ENCODE data around the gene BABAM1.

The BABAM1 gene

DNA sequence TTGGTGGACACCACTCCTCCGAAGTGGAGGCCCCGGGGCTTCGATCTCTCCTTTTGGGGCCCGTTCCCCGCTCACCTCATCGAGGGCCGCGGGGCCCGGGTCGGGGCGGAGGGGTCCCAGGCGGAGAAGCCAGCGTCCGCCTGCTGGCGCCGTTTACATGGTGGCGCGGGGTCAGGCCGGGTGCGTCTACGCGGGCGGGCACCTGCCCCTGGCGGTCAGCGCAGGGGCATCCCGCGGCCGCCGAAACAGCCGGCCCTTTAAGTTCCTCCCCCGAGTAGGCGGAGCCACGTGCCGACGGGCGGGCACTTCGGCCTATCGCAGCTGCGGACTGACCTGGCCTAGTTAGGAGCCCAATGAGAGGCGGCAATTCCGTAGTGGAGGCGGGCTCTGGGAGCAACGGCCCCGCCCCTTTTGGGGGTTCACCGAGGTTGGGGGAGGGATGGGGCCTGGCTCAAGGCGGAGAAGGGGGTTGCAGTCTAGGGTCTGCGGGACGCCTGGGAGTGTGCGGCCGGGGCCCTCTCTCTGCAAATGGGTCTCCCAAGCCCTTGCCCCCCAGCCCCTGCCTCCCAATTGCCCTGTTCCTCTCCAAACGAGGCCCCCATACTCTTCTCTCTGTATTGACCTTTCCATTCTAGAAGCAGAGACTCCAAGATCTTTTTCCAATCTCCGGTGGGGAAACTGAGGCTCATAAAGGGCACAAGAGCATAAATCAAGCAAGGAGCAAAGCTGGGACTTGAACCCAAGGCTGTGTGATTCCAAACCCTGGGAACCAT lies 36.1 kb downstream of the BABAM1 start, which contains the start of gene ABHD8:
Gene ABHD8, minus strand, starts transcription at position 259 of the 773 bp plus-strand sequence. CDS start 1,809 bp downstream, outside the sequence.
- peak; percentile 84 to 87 for DNase-seq (ENCODE audit: low read depth in 2 of 2)

DNA sequence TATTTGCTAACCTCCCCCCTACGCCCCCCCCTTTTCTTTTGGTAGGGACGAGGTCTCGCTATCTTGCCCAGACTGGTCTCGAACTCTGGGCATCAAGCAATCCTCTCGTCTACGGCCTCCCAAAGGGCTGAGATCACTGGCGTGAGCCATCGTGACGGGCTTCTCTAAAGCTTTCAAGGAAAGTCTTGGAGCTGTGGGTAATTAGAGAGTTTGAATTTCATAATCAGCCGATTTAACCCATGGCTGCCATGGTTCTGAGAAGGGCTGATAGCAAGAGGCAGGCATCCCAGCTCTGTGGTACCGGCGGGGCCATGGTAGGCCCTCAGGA lies 36.7 kb downstream of the BABAM1 start:
- DNase-seq (ENCODE audit: low read depth in 2 of 2) = no peak

DNA sequence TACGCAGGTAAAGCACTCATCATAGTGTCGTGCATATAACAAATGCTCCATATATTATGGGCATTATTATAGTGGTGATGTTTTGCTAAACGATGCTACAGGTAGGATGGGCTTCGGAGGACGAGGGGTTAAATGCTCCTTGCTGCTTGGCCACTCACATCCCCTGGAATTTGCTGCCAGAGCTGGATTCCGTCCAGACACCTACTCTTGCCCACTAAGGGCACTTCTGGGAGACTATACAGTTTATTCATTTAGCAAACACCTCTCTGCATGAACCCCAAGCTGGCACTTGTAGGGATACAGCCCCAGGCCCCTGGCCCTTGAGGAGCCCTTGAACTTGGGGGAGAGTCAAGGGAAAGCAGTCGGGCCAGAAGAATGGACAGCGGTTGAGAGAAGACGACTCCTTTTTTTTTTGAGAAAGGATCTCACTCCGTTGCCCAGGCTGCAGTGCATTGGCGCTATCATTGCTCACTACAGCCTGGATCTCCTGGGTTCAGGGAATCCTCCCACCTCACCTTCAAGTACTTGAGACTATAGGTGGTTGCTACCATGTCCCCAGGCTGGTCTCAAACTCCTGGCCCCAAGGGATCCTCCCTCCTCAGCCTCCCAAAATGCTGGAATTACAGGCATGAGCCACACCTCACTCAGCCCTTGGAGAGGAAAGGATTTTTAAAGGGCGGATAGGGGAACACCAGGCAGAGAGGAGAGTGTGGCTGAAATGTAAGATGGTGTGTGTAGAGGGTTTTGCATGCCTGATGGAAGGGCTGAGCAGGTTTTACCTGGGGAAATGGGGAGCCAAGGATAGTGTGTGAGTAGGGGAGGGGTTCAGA lies 37.4 kb downstream of the BABAM1 start:
- no peak for DNase-seq (ENCODE audit: low read depth in 2 of 2)

DNA sequence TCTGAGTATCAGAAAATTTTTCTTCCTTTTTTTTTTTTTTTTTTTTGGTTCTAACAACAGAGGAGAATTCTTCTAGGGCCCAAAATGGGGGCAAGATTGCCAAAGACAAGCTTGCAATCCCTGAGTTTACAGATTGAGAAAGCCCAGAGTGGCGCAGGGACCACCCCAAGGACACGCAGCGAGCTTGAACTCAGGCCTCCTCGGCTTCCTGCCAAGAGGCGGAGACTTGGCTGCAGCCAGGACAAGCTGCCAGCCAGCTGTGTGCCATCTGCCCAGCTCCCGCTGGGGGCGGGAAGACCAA lies 37.9 kb downstream of the BABAM1 start:
- DNase-seq (ENCODE audit: low read depth in 2 of 2) = no peak

DNA sequence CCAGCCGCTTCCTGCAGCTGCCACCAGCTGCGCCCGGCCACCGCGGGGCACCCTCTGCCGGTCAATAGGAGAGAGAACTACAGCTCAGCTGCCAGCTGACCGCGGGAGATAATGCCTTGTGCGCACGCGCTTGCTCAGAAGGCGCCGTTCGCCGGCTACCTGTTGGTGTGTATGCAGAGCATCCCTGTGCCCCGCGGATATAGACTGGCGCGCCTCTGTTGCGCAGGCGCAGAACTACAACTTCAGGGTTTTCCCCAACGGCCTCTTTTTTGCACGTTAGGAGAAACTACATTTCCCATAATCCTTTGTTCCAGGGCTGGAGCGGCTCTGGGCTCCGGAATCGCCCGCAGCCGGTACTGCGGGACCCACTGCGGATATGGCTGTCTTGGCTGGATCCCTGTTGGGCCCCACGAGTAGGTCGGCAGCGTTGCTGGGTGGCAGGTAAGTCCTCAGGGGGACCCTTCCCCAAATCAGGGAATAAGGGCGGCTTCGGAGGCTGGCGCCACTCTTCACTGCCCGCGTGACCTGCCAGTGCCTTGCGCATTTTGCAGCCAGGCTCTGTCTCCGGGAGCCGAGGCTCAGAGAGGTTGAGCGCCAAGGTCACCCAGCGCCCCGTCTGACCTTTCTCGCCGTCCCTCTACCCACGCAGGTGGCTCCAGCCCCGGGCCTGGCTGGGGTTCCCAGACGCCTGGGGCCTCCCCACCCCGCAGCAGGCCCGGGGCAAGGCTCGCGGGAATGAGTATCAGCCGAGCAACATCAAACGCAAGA lies 38.5 kb downstream of the BABAM1 start, which contains the start of gene MRPL34:
Gene MRPL34, plus strand, starts transcription at position 356 of the 768 bp plus-strand sequence. Its CDS starts 21 bp downstream, at position 377.
- DNase-seq (ENCODE audit: low read depth in 2 of 2) = peak; percentile 97

DNA sequence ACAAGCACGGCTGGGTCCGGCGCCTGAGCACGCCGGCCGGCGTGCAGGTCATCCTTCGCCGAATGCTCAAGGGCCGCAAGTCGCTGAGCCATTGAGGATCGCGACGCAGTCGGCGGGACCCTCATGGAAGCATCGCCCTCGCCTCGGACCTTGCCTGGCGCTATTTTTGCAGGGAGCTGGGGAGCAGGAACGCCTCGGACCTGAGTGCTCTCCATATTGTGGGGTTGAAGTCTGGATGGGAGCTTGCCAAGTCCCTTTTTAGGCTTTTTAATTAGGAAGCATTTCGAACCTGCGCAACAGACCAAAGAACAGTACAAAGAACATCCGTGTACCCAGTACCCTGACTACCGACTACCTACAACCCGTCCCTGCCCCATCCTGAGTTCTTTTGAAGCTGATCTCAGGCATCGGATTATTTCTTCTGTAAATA lies 39.1 kb downstream of the BABAM1 start:
- no peak for DNase-seq (ENCODE audit: low read depth in 2 of 2)

DNA sequence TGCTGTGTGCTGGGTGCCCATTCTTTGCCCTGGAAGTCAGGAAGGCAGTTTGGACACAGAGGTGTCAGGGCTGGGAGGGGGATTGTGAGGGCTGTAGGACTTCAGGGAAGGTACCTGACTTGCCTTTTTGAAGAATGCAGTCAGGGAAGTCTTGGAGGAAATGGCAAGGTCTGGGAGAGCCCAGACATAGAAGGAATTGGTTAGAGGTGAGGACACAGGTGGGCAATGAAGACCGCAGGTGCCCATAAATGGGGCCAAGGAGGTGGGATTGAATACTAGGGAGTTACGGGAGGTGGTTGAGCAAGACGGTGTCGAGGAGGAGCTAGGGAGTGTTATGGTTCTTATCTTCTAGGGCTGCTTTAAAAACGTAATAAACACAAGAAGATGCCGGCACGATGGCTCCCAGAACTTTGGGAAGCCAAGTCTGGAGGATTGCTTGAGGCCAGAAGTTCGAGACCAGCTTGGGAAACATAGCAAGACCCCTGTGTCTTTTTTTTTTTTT lies 40.7 kb downstream of the BABAM1 start:
- DNase-seq (ENCODE audit: low read depth in 2 of 2) = no peak

DNA sequence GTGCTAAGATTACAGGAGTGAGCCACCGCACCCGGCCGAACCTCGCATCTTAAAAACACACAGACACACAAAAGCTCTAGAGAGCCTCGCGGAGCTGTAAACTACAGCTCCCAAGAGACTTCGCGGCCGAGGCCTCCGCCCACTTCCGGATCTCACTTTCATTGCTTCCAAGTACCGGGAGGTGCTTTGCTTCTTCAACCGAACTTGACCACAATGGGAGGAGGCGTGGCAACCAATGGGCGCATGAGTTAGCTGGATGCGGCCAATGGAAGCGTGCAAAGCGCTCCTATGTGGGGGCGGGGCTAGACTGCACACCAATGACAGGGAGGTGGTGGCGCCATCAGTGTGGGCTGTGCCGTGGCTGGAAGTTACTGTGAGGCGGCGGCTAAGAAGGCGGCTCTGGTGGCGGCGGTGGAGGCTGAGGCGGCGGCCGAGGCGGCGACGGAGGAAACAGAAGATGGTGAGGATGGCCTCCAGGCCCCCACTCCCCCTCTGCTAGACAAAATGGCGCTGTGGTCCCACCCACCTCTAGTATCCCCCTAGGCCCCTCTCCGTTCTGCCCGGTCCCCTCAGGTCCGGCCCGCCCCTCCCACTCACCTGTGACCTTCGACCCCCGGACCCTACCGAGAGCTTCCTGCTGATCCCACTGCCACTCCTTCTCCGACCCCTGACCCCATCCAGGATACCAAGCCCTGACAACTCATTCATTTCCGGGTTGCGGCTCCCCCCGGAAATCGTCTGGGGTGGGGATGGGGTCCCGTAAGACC lies 42.1 kb downstream of the BABAM1 start, which contains the start of gene DDA1:
Gene DDA1, plus strand, starts transcription at position 366 of the 767 bp plus-strand sequence. Its CDS starts 92 bp downstream, at position 458.
- DNase-seq (ENCODE audit: low read depth in 2 of 2) = peak; percentile 100

DNA sequence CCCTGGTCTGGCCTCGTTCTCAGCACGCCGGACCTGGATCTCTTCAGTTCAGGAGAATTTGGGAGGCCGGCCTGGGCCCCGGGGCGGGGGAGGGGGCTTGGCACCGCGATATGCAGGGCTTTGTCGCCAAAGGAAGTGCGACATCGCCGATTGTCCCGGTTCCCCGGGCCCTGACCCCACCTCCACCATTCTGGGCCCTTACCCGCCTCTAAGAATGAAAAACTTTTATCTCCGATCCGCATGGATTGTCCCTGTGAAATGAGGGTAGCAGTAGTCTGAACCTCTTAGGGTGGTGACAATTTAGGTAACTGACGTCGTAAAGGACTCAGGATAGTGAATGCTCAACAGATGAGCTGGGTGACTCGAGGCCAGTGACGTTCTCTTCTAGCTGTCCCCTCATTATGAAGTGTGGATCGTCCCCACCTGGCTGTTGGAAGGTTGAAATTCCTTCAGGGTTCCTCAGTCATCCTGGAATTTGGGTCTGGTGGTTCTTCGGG lies 42.8 kb downstream of the BABAM1 start:
- no peak for DNase-seq (ENCODE audit: low read depth in 2 of 2)

DNA sequence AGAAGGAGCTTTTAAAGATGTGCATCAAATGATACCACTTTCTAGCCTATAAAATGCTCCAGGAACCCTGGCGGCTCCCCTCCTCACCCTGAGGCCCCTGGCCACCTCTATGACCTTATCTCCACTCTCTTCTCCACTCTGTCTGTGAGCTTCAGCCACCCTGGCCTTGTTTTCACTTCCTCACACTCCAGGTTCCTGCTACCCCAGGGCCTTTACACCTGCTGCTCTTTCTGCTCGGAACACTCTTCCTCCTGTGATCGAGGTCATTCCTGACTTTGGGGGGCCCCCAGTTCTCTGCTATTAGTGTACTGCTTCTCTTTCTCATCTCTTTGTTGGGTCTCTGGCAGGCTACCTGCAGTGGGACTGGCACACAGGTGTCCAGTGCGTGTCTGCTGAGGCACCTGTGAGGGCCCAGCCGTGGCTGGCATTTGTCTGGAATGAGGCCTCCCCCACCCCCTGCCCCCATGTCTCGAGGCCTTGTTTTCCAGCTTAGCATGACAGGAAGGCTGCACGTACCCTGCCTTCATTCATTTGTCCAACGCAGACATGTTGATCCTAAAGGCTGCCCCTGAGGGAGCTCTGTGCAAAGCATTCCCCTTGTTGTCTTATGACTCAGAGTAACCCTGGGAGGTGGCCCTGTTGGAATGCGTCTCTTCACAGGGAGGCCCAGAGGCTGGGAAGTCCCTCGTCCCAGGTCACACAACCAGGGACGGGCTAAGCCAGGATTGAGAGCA lies 44.4 kb downstream of the BABAM1 start:
- no peak for DNase-seq (ENCODE audit: low read depth in 2 of 2)

DNA sequence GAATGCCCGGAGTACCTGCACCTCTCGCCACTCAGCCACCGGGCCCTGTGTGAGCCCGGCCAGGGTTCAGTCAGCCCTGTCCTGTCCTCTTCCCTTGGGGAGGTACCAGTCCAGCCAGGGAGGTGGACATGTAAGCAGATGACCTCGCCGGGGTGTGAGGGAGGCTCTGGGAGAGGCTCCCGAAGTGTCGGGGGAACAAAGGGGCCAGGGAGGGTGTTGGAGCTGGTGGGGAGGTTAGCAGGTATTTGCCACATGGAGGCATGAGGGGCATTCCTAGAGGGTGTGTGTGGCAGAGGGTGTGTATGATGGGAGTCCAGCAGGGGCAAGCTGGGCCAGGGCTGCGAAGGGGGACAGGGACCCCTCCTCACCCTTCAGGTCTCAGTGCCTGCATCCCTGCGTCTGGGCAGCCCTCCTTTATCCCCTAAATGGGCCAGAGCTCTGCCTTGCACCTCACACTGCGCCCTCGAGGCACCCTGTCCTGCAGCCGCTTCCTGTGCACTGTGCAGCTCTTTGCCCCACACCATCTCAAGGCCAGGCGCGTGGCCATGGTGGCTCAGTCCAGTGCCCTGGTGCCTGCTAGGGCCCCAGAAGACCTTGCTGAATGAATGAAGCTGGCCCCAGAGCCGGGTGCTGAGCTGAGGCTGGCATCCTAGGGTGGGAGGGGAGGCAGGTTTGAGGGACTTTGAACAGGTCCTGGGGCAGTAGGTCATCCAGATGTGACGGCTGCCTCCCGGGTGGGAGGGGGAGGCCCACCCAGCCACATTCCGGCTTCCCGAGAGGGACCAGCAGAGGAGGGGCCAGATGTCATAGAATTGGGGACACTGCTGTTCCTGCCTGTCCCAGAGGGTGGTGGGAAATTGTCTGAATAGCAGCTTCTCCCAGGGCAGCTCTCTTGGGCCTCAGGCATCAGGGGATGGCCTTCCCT lies 45.2 kb downstream of the BABAM1 start:
- DNase-seq (ENCODE audit: low read depth in 2 of 2) = no peak

DNA sequence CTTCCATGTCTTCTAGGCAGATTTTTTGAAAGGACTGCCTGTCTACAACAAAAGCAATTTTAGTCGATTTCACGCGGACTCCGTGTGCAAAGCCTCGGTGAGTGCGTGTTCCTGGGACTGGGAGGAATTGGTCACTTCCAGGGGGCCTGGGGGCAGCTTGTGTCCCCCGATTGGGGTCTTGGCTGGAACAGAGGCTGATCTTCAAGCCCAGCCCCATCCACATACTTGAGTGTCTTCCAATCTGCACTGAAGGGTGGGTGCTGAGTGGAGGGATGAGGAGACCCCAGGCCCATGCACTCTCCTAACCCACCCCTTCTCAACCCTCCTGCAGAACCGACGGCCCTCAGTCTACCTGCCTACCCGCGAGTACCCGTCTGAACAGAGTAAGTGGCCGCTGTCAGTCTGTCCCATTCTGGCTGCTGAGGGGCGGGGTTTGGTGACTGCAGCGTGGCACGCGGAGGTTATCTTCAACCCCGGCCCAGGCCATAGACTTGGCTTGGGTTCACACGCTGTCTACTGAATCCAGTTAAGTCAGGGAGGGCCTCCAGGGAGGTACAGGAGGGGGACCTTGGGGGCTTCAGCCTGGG lies 46.9 kb downstream of the BABAM1 start:
- no peak for DNase-seq (ENCODE audit: low read depth in 2 of 2)

DNA sequence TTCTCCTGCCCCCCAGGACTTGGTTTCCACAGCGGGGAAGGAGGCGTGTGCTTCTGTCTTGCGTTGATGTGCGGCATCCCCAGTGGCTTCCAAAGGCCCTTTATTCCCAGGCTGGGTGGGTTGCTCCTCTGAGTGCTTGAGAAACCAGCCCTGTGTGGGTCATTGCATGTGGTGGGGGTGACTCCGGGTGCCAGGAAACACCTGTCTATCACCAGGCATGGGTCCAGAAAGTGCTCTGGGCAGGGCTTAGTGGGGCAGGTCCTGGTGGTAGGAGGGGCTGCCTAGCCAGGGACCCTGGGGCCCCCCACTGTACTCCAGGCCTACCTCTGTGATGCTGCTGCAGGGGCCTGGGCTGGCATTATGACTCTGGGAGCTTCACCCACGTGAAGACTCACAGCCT lies 51.7 kb downstream of the BABAM1 start:
- DNase-seq (ENCODE audit: low read depth in 2 of 2) = no peak

DNA sequence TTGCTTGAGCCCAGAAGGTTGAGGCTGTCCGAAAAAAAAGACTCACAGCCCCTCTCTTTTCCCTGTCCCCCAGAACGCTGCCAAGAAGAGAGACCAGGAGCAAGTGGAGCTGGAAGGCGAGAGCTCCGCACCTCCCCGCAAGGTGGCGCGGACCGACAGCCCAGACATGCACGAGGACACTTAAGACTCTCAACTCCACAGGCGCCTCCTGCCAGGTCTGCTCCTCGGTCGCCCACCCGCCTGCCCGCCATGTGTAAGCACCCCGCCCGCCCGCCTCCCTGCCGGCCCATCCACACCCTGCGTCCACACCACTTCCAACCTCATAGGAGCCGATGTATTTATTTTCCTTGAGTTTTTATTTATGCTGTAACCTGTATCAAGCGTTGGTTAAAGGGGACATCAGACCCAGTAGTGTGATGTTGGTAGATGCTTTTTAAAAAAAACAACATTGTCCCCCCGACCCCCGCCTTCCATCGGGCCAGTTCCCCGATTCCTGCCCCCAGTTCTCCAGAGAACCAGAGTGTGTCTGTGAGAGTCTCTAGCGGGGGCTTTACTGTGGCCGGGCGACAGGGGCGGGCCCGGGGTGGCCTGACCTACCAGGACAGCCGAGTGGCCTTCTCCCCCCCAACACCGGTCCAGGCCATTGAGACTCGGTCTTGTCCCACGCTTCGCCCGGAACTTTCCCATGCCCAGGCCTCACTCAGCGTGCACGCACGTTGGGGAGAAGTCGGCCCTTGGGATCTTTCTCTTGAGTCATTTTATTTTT lies 52.4 kb downstream of the BABAM1 start:
- DNase-seq (ENCODE audit: low read depth in 2 of 2) = no peak

DNA sequence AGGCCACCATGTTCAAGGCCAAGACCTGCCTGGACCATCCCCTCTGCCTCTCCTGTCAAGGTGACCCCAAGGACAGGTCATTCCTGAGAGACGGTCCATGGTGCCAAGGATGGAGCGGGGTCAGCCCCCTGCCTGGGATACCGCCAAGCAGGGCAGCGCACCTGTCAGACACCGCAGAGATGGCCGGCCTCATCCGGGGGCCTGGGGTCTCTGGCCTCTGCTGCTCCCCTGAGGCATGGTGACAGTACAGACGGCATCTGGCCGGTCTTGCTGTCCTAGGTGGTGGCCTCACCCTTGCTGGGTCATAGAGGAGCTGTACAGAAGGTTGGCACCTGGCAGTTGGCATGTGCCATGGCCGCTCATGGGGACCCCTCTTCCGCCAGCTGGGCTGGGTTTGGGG lies 53.2 kb downstream of the BABAM1 start:
- DNase-seq (ENCODE audit: low read depth in 2 of 2) = no peak

DNA sequence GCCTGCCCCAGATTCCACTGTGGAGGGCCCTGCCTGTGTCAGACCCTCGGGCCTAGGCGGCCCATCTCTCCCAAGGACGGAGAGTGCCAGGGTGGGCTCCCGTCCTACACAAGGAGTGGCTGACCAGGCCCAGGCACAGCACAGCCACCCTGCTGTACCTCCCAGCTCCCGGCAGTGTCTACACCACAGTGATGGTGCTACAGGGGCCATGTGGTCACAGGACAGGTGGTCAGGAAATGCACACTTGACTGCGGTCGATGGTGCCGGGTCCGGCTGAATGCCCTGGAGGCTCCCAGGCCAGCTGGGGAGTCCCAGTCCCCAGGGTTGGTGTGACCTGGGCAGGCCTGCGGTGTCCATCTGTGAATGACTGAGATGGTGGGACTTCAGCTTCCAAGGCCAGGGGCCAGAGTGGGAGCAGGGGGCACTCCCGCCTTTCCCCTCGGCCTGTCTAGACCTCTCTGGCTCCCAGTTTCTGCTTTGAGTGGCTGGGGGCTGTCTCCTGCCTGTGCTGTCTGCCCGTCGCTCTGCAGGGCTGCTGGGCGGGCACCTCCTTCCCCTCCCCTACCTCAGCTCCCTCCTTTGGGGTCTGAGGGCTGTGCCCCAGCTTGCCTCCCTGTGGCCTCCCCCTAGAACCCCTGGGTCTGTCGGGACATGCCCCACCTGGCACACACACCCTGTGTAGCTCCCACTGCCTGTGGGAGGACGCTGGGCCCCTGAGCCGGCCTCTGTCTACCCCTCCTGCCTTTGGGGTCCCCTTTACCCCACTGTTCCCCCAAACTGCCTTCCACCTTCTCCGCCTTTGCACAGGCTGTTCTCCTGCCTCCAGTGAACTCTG lies 54.6 kb downstream of the BABAM1 start:
- DNase-seq (ENCODE audit: low read depth in 2 of 2) = no peak

DNA sequence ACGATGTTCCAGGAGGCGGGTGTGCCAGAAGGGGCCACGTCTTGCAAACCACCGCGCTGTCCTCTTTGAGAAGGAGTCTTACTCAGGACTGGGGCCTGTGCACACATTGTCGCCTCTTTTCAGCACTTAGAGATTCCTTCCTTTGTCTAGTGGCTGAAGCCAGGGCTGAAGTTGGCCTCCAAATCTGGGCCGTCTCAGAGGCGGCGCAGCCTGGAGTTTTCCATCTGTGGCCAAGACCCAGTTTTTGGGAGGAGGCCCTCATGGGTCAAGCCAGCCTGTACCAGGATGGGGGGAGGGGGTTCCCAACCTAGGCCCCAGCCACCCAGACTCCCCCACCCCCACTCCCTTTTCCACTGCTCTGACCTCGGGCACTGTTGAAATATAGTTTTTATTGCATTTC lies 55.6 kb downstream of the BABAM1 start:
- DNase-seq (ENCODE audit: low read depth in 2 of 2) = no peak
